ENCODE measurements around the gene EFHC1.
A peak's percentile ranks its signal among the peaks of the same experiment; 100 is the strongest.

The EFHC1 gene

GRCh38 chr6:52411911-52412310, 8.2 kb upstream of the EFHC1 start:
- Histone ChIP-seq H3K4me3 (ENCODE audit: low read depth in 1 of 5, low read length in 5 of 5) (no peak overlapping the region), H3K27ac (ENCODE audit: low read depth, low read length) (no peak overlapping the region), H3K27me3 (ENCODE audit: control insufficient read depth in 5 of 5, insufficient read depth in 4 of 5, low read length in 5 of 5) (no peaks in the 10 kb centered on the region), H3K9me3 (ENCODE audit: control insufficient read depth in 5 of 5, low read length in 5 of 5) (no peaks in the 10 kb centered on the region), H3K9ac (ENCODE audit: low read length in 5 of 5) (no peak overlapping the region), H3K4me1 (ENCODE audit: control insufficient read depth in 5 of 5, insufficient read depth in 5 of 5, low read length in 5 of 5) (peaks cover 2 to 5% (median 3%) of the 10 kb centered on the region in 5 donors), H3K36me3 (ENCODE audit: control insufficient read depth in 5 of 5, insufficient read depth in 5 of 5, low read length in 5 of 5) (no peaks in the 10 kb centered on the region)

GRCh38 chr6:52415333-52415732, 4.8 kb upstream of the EFHC1 start:
- no peaks in the 10 kb centered on the region for H3K9me3 ChIP-seq (ENCODE audit: control insufficient read depth in 5 of 5, low read length in 5 of 5)
- peaks cover 0 to 14% (median 10%) of the 10 kb centered on the region in 5 donors for H3K4me1 ChIP-seq (ENCODE audit: control insufficient read depth in 5 of 5, insufficient read depth in 5 of 5, low read length in 5 of 5)
- H3K36me3 ChIP-seq (ENCODE audit: control insufficient read depth in 5 of 5, insufficient read depth in 5 of 5, low read length in 5 of 5): no peaks in the 10 kb centered on the region
- H3K4me3 ChIP-seq (ENCODE audit: low read depth in 1 of 5, low read length in 5 of 5): no peak overlapping the region
- H3K27me3 ChIP-seq (ENCODE audit: control insufficient read depth in 5 of 5, insufficient read depth in 4 of 5, low read length in 5 of 5): no peaks in the 10 kb centered on the region
- H3K9ac ChIP-seq (ENCODE audit: low read length in 5 of 5): no peak overlapping the region
- no peak overlapping the region for H3K27ac ChIP-seq (ENCODE audit: low read depth, low read length)

- peaks cover 0 to 21% (median 17%) of the 10 kb centered on the region in 5 donors for H3K4me1 ChIP-seq (ENCODE audit: control insufficient read depth in 5 of 5, insufficient read depth in 5 of 5, low read length in 5 of 5)
- no peak overlapping the region for H3K27ac ChIP-seq (ENCODE audit: low read depth, low read length)
- no peaks in the 10 kb centered on the region for H3K36me3 ChIP-seq (ENCODE audit: control insufficient read depth in 5 of 5, insufficient read depth in 5 of 5, low read length in 5 of 5)
- no peaks in the 10 kb centered on the region for H3K27me3 ChIP-seq (ENCODE audit: control insufficient read depth in 5 of 5, insufficient read depth in 4 of 5, low read length in 5 of 5)
- H3K9ac ChIP-seq (ENCODE audit: low read length in 5 of 5): no peak overlapping the region
- no peaks in the 10 kb centered on the region for H3K9me3 ChIP-seq (ENCODE audit: control insufficient read depth in 5 of 5, low read length in 5 of 5)
- no peak overlapping the region for H3K4me3 ChIP-seq (ENCODE audit: low read depth in 1 of 5, low read length in 5 of 5)
Measured at GRCh38 chr6:52415917-52416628, 4.1 kb upstream of the EFHC1 start.

DNA sequence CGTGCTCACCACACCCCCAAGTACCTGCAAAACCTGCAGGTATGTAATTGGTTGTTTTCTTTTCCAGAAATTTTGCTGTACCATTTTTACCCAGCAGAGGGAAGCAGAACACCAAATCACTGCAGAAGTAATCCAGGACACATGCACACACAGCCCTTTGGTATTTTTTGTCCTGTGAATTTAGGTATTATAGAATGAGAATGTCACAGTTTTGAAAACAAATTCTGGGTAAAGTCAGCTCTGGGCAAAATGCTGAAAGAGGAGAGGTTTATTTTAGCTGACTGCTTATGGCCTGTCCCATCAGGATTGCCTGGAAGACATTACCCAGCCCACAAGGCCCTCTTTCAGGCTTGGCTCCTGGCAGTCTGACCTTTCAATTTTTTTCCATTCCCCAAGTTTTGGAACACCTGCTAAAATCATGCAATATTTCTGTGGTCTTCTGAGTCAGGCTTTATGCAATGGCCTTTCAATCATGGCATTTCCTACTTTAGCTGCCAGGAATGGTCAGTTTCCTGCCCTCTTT, 3.5 kb upstream of the EFHC1 start:
- Histone ChIP-seq H3K36me3 (ENCODE audit: control insufficient read depth in 5 of 5, insufficient read depth in 5 of 5, low read length in 5 of 5) (no peaks in the 10 kb centered on the region), H3K27ac (ENCODE audit: low read depth, low read length) (no peak overlapping the region), H3K9ac (ENCODE audit: low read length in 5 of 5) (no peak overlapping the region), H3K4me3 (ENCODE audit: low read depth in 1 of 5, low read length in 5 of 5) (no peak overlapping the region), H3K4me1 (ENCODE audit: control insufficient read depth in 5 of 5, insufficient read depth in 5 of 5, low read length in 5 of 5) (peaks cover 0 to 23% (median 18%) of the 10 kb centered on the region in 5 donors), H3K9me3 (ENCODE audit: control insufficient read depth in 5 of 5, low read length in 5 of 5) (no peaks in the 10 kb centered on the region), H3K27me3 (ENCODE audit: control insufficient read depth in 5 of 5, insufficient read depth in 4 of 5, low read length in 5 of 5) (no peaks in the 10 kb centered on the region)

GRCh38 chr6:52417675-52418111, 2.4 kb upstream of the EFHC1 start:
- no peaks in the 10 kb centered on the region for H3K36me3 ChIP-seq (ENCODE audit: control insufficient read depth in 5 of 5, insufficient read depth in 5 of 5, low read length in 5 of 5)
- no peak overlapping the region for H3K27ac ChIP-seq (ENCODE audit: low read depth, low read length)
- no peak overlapping the region for H3K4me3 ChIP-seq (ENCODE audit: low read depth in 1 of 5, low read length in 5 of 5)
- no peak overlapping the region for H3K9ac ChIP-seq (ENCODE audit: low read length in 5 of 5)
- H3K9me3 ChIP-seq (ENCODE audit: control insufficient read depth in 5 of 5, low read length in 5 of 5): no peaks in the 10 kb centered on the region
- peaks cover 0 to 23% (median 18%) of the 10 kb centered on the region in 5 donors for H3K4me1 ChIP-seq (ENCODE audit: control insufficient read depth in 5 of 5, insufficient read depth in 5 of 5, low read length in 5 of 5)
- no peaks in the 10 kb centered on the region for H3K27me3 ChIP-seq (ENCODE audit: control insufficient read depth in 5 of 5, insufficient read depth in 4 of 5, low read length in 5 of 5)

GRCh38 chr6:52418606-52419005, 1.5 kb upstream of the EFHC1 start:
- Histone ChIP-seq H3K27ac (ENCODE audit: low read depth, low read length) (no peak overlapping the region), H3K4me1 (ENCODE audit: control insufficient read depth in 5 of 5, insufficient read depth in 5 of 5, low read length in 5 of 5) (peaks cover 0 to 23% (median 18%) of the 10 kb centered on the region in 5 donors), H3K27me3 (ENCODE audit: control insufficient read depth in 5 of 5, insufficient read depth in 4 of 5, low read length in 5 of 5) (no peaks in the 10 kb centered on the region), H3K4me3 (ENCODE audit: low read depth in 1 of 5, low read length in 5 of 5) (no peak overlapping the region), H3K9me3 (ENCODE audit: control insufficient read depth in 5 of 5, low read length in 5 of 5) (no peaks in the 10 kb centered on the region), H3K36me3 (ENCODE audit: control insufficient read depth in 5 of 5, insufficient read depth in 5 of 5, low read length in 5 of 5) (no peaks in the 10 kb centered on the region), H3K9ac (ENCODE audit: low read length in 5 of 5) (no peak overlapping the region)

GRCh38 chr6:52420668-52421358, 671 bp downstream of the EFHC1 start:
- Histone ChIP-seq H3K27ac (ENCODE audit: low read depth, low read length) (peak overlapping the region; percentile 40), H3K9ac (ENCODE audit: low read length in 5 of 5) (peak overlapping the region in 4 of 5 donors; percentile 61 to 75 (median 70)), H3K4me1 (ENCODE audit: control insufficient read depth in 5 of 5, insufficient read depth in 5 of 5, low read length in 5 of 5) (peaks cover 0 to 26% (median 23%) of the 10 kb centered on the region in 5 donors), H3K9me3 (ENCODE audit: control insufficient read depth in 5 of 5, low read length in 5 of 5) (no peaks in the 10 kb centered on the region), H3K27me3 (ENCODE audit: control insufficient read depth in 5 of 5, insufficient read depth in 4 of 5, low read length in 5 of 5) (no peaks in the 10 kb centered on the region), H3K36me3 (ENCODE audit: control insufficient read depth in 5 of 5, insufficient read depth in 5 of 5, low read length in 5 of 5) (no peaks in the 10 kb centered on the region), H3K4me3 (ENCODE audit: low read depth in 1 of 5, low read length in 5 of 5) (peak overlapping the region; percentile 81 to 100 (median 98))

DNA sequence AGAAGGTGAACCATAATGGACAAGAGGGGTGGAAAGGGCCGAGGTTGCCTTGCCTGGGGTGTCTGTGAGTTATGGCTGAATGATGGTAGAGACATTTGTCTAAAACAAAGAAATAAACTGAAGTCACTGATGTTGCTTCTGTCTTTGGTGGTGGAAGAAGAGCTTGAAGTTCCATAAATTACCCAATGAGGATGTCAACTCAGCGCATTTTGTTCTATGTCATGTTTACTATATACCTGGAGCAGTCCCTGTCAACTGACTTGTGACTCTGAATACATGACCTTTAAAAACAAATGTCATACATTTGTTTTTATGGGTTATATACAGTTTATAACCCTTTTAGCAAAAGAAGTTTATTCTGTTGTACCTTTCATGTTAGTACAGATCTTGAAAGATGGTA, 2.0 kb downstream of the EFHC1 start:
- no peaks in the 10 kb centered on the region for H3K27me3 ChIP-seq (ENCODE audit: control insufficient read depth in 5 of 5, insufficient read depth in 4 of 5, low read length in 5 of 5)
- peaks cover 0 to 24% (median 20%) of the 10 kb centered on the region in 5 donors for H3K4me1 ChIP-seq (ENCODE audit: control insufficient read depth in 5 of 5, insufficient read depth in 5 of 5, low read length in 5 of 5)
- no peaks in the 10 kb centered on the region for H3K36me3 ChIP-seq (ENCODE audit: control insufficient read depth in 5 of 5, insufficient read depth in 5 of 5, low read length in 5 of 5)
- H3K4me3 ChIP-seq (ENCODE audit: low read depth in 1 of 5, low read length in 5 of 5): no peak overlapping the region
- no peak overlapping the region for H3K9ac ChIP-seq (ENCODE audit: low read length in 5 of 5)
- H3K9me3 ChIP-seq (ENCODE audit: control insufficient read depth in 5 of 5, low read length in 5 of 5): no peaks in the 10 kb centered on the region
- H3K27ac ChIP-seq (ENCODE audit: low read depth, low read length): no peak overlapping the region

- Histone ChIP-seq H3K9me3 (ENCODE audit: control insufficient read depth in 5 of 5, low read length in 5 of 5) (no peaks in the 10 kb centered on the region), H3K36me3 (ENCODE audit: control insufficient read depth in 5 of 5, insufficient read depth in 5 of 5, low read length in 5 of 5) (no peaks in the 10 kb centered on the region), H3K4me3 (ENCODE audit: low read depth in 1 of 5, low read length in 5 of 5) (no peak overlapping the region), H3K27ac (ENCODE audit: low read depth, low read length) (no peak overlapping the region), H3K27me3 (ENCODE audit: control insufficient read depth in 5 of 5, insufficient read depth in 4 of 5, low read length in 5 of 5) (no peaks in the 10 kb centered on the region), H3K9ac (ENCODE audit: low read length in 5 of 5) (no peak overlapping the region), H3K4me1 (ENCODE audit: control insufficient read depth in 5 of 5, insufficient read depth in 5 of 5, low read length in 5 of 5) (peaks cover 0 to 24% (median 19%) of the 10 kb centered on the region in 5 donors)
Measured at GRCh38 chr6:52423448-52423847, 3.3 kb downstream of the EFHC1 start.

DNA sequence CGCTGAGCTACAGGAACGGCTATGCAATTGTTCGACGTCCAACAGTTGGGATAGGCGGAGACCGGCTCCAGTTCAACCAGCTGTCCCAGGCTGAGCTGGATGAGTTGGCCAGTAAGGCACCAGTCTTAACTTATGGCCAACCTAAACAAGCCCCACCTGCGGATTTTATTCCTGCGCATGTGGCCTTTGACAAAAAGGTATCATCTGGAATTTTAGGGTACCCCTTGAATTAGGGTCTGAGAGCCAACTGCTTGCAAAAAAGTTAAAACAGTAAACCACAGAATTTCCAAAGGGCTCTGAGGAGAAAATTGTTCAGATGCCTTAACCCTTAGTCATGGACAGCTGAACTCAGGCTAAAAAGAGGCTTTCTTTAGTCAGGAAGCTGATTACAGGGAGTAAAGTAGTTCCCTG, 3.8 kb downstream of the EFHC1 start:
- H3K4me1 ChIP-seq (ENCODE audit: control insufficient read depth in 5 of 5, insufficient read depth in 5 of 5, low read length in 5 of 5): peaks cover 0 to 24% (median 19%) of the 10 kb centered on the region in 5 donors
- no peak overlapping the region for H3K4me3 ChIP-seq (ENCODE audit: low read depth in 1 of 5, low read length in 5 of 5)
- H3K9ac ChIP-seq (ENCODE audit: low read length in 5 of 5): no peak overlapping the region
- no peaks in the 10 kb centered on the region for H3K36me3 ChIP-seq (ENCODE audit: control insufficient read depth in 5 of 5, insufficient read depth in 5 of 5, low read length in 5 of 5)
- no peaks in the 10 kb centered on the region for H3K9me3 ChIP-seq (ENCODE audit: control insufficient read depth in 5 of 5, low read length in 5 of 5)
- peak overlapping the region; percentile 52 for H3K27ac ChIP-seq (ENCODE audit: low read depth, low read length)
- no peaks in the 10 kb centered on the region for H3K27me3 ChIP-seq (ENCODE audit: control insufficient read depth in 5 of 5, insufficient read depth in 4 of 5, low read length in 5 of 5)

Data from subcutaneous abdominal adipose tissue (tissue), 5 donors.